Measurements from ENCODE around the gene STXBP2.

GRCh38 chr19:7636691-7637373 is at the start of gene STXBP2:
- TF ChIP-seq GATA2 (IDR thresholded peaks at IDR 0.05; ENCODE audit: low read depth, low read length) (no peak), GATA3 (IDR thresholded peaks at IDR 0.05; ENCODE audit: low read depth, low read length) (no peak)

Measured in SH-SY5Y (cell line).